Measurements from ENCODE around the gene PTPRN2.

The PTPRN2 gene

DNA sequence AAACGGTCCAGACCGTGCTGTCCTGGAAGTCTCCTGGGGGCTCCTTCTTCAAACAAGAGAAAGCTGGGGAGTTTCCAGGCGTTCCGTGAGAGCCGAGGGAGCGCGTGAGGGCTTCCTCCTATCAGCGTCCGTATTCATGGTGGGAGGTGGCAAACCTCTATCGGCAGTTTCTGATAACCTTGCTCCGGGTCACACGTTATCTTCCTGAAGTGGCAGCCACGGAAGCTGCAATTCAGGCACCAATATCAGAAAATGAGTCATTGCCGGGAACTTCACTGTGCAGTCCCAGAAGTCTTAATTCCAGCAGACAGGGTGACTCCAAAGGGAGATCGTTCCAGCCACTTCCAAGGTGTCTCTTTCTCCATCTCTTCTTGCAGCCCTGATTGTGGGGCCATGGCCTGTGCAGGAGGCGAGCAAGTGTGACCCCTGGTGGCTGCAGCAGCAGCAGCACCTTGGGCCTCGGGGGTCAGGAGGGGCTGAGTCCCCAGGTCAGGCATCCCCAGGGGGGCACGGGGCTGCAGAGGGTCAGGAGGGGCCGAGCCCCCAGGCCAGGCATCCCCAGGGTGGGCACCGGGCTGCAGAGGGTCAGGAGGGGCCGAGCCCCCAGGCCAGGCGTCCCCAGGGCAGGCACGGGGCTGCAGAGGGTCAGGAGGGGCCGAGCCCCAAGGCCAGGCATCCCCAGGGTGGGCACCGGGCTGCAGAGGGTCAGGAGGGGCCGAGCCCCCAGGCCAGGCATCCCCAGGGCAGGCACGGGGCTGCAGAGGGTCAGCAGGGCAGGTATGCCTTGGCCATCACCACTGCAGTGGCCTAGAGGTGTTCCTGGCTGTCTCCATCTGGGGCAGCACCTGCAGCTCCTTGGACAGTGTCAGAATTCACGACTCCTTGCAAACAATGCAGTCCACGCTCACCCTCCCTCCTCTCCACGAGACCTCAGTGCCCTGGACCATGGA lies 712.1 kb downstream of the PTPRN2 start:
- Histone ChIP-seq H3K36me3 (ENCODE audit: insufficient read depth, low read length) (no peaks in the 10 kb centered on the region), H3K4me1 (ENCODE audit: insufficient read depth, low read length) (no peaks in the 10 kb centered on the region), H3K9ac (ENCODE audit: low read depth, low read length) (no peak overlapping the region), H3K9me3 (ENCODE audit: control insufficient read depth, insufficient read depth, low read length) (0 out of 2 replicates have a peak, but pooled peaks cover 4% of the 10 kb centered on the region)

- Histone ChIP-seq H3K9me3 (ENCODE audit: control insufficient read depth, insufficient read depth, low read length) (0 out of 2 replicates have a peak, but pooled peaks cover 4% of the 10 kb centered on the region), H3K4me1 (ENCODE audit: insufficient read depth, low read length) (no peaks in the 10 kb centered on the region), H3K9ac (ENCODE audit: low read depth, low read length) (no peak overlapping the region), H3K36me3 (ENCODE audit: insufficient read depth, low read length) (no peaks in the 10 kb centered on the region)
These were observed 712.8 kb downstream of the PTPRN2 start for GRCh38 chr7:157874870-157875229.

DNA sequence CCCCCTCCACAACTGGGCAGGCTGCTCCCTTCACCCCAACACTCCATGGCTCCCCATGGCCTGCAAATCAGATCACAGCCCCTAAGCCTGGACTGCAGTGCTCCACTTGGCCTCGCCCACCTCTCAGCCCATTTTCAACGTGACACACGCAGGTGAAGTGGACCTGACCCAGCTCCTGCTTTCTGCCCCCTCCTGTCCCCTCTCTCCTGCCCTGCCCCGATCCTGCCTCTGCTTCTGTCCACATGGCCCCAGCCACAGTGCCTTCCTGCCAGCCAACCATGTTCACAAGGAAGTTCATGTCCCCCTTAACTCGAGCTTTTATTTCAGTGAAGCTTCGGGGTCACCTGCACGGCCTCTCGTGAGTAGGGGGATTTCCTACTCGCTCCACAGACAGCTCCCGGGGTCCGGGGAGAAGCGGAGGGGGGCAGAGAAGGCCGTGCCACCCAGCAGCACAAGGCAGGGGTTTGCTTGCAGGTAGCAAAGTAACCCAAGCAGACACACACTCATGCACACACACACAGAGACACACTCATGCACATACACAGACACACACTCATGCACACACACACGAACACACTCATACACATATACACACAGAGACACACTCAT lies 713.3 kb downstream of the PTPRN2 start:
- Histone ChIP-seq H3K4me1 (ENCODE audit: insufficient read depth, low read length) (no peaks in the 10 kb centered on the region), H3K9ac (ENCODE audit: low read depth, low read length) (no peak overlapping the region), H3K9me3 (ENCODE audit: control insufficient read depth, insufficient read depth, low read length) (0 out of 2 replicates have a peak, but pooled peaks cover 6% of the 10 kb centered on the region), H3K36me3 (ENCODE audit: insufficient read depth, low read length) (no peaks in the 10 kb centered on the region)

GRCh38 chr7:157873664-157874063 lies 714.0 kb downstream of the PTPRN2 start:
- Histone ChIP-seq H3K4me1 (ENCODE audit: insufficient read depth, low read length) (no peaks in the 10 kb centered on the region), H3K9ac (ENCODE audit: low read depth, low read length) (no peak overlapping the region), H3K36me3 (ENCODE audit: insufficient read depth, low read length) (no peaks in the 10 kb centered on the region), H3K9me3 (ENCODE audit: control insufficient read depth, insufficient read depth, low read length) (0 out of 2 replicates have a peak, but pooled peaks cover 6% of the 10 kb centered on the region)

DNA sequence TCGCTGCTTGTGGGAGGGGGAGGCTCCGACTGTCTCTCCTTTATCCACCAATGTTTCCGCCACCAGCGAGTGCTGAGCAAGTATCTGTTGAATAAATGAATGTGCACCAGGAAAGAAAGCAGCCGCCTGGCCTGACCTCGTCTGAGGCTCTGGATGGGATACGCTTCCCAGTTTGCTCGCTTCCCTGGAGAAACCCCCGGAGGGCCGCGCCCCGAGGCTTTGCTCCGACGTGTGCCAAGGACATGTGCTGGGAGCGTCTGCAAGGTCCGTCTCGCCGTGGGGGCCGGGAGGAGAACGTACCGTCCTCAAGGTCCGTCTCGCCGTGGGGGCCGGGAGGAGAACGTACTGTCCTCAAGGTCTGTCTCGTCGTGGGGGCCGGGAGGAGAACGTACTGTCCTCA lies 714.4 kb downstream of the PTPRN2 start:
- Histone ChIP-seq H3K36me3 (ENCODE audit: insufficient read depth, low read length) (no peaks in the 10 kb centered on the region), H3K9ac (ENCODE audit: low read depth, low read length) (no peak overlapping the region), H3K4me1 (ENCODE audit: insufficient read depth, low read length) (no peaks in the 10 kb centered on the region), H3K9me3 (ENCODE audit: control insufficient read depth, insufficient read depth, low read length) (0 out of 2 replicates have a peak, but pooled peaks cover 6% of the 10 kb centered on the region)

GRCh38 chr7:157872447-157872846 lies 715.2 kb downstream of the PTPRN2 start:
- peaks cover 6% of the 10 kb centered on the region; the same call in 1 of the 2 replicates for H3K9me3 ChIP-seq (ENCODE audit: control insufficient read depth, insufficient read depth, low read length)
- no peaks in the 10 kb centered on the region for H3K36me3 ChIP-seq (ENCODE audit: insufficient read depth, low read length)
- no peak overlapping the region for H3K9ac ChIP-seq (ENCODE audit: low read depth, low read length)
- H3K4me1 ChIP-seq (ENCODE audit: insufficient read depth, low read length) = no peaks in the 10 kb centered on the region

DNA sequence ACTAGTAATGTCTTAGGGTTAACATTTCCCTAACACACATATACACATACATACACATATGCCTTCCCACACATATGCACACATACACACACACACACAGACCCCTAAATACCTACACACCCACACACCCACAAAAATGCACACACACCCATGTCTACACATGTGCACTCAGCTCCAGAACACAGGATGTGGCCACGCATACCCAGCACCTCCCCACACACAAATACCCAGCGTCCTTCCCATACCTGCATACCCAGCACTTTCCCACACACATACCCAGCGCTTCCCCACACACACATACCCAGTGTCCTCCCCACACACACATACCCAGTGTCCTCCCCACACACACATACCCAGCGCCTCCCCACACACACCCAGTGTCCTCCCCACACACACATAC lies 715.9 kb downstream of the PTPRN2 start:
- Histone ChIP-seq H3K36me3 (ENCODE audit: insufficient read depth, low read length) (no peaks in the 10 kb centered on the region), H3K9ac (ENCODE audit: low read depth, low read length) (no peak overlapping the region), H3K9me3 (ENCODE audit: control insufficient read depth, insufficient read depth, low read length) (peaks cover 6% of the 10 kb centered on the region; the same call in 1 of the 2 replicates), H3K4me1 (ENCODE audit: insufficient read depth, low read length) (no peaks in the 10 kb centered on the region)

- H3K36me3 ChIP-seq (ENCODE audit: insufficient read depth, low read length) = no peaks in the 10 kb centered on the region
- H3K4me1 ChIP-seq (ENCODE audit: insufficient read depth, low read length) = no peaks in the 10 kb centered on the region
These were observed 716.9 kb downstream of the PTPRN2 start for GRCh38 chr7:157870644-157871290.

GRCh38 chr7:157869793-157870192 lies 717.8 kb downstream of the PTPRN2 start:
- H3K9me3 ChIP-seq (ENCODE audit: control insufficient read depth, insufficient read depth, low read length) = peaks cover 6% of the 10 kb centered on the region; the same call in 1 of the 2 replicates
- no peaks in the 10 kb centered on the region for H3K4me1 ChIP-seq (ENCODE audit: insufficient read depth, low read length)
- H3K36me3 ChIP-seq (ENCODE audit: insufficient read depth, low read length) = no peaks in the 10 kb centered on the region
- H3K9ac ChIP-seq (ENCODE audit: low read depth, low read length) = no peak overlapping the region

More at GRCh38 chr7:157870644-157871290, 716.9 kb downstream of the PTPRN2 start:
- H3K9ac ChIP-seq (ENCODE audit: low read depth, low read length) = no peak overlapping the region
- H3K9me3 ChIP-seq (ENCODE audit: control insufficient read depth, insufficient read depth, low read length) = peaks cover 6% of the 10 kb centered on the region; the same call in 1 of the 2 replicates

DNA sequence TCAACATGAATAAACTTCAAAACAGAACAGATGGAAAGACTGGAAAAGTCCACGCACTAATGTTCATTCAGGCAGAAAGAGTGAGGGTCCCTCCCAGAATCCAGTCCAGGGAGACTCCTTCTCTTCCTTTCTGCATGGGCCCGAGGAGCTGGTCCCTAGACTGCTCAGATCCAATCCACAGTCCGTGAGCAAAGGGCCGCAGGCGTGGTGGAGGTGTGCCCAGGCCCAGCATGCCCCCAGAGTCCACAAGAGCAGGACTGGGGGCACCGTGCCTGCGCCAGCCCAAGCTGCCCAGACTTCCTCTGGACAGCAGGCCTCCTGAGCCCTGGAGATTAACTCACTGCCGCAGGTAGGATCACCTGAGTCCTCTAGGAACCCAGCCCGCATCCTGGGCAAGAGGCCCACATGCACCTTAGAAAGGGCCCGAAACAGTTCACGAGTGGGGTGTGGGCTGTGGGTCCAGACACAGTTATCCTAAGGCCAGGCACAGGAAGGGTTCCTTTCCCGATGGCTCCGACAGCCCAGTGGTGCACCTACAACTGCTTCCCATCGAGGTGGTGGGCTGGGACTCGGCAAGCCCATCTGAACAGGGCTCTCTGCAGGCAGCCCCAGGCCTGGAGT lies 719.8 kb downstream of the PTPRN2 start:
- no peaks in the 10 kb centered on the region for H3K36me3 ChIP-seq (ENCODE audit: insufficient read depth, low read length)
- no peaks in the 10 kb centered on the region for H3K4me1 ChIP-seq (ENCODE audit: insufficient read depth, low read length)
- peaks cover 6% of the 10 kb centered on the region; the same call in 1 of the 2 replicates for H3K9me3 ChIP-seq (ENCODE audit: control insufficient read depth, insufficient read depth, low read length)
- no peak overlapping the region for H3K9ac ChIP-seq (ENCODE audit: low read depth, low read length)

DNA sequence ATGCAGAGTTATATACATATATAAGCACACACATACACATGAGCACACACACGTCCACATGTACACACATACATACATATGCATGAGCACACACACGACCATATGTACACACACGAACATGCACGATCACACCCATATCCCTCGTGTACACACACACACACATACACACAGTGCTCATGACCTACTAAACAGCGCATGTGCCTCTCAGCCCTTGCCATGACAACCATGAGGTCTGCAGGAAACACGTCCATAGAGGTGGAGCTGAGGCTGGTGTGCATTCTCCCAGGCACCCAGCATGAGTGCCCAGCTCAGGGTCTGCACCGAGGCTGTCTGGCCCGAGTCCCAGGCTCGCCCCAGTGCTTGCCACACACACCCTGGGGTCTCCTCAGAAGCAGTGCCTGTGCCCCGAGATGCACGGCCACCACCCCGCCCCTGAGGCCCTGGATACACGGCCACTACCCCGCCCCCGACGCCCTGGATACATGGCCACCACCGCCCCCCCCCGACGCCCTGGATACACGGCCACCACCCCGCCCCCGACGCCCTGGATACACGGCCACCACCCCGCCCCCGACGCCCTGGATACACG lies 721.2 kb downstream of the PTPRN2 start:
- H3K4me1 ChIP-seq (ENCODE audit: insufficient read depth, low read length) = no peaks in the 10 kb centered on the region
- H3K36me3 ChIP-seq (ENCODE audit: insufficient read depth, low read length) = no peaks in the 10 kb centered on the region
- H3K9me3 ChIP-seq (ENCODE audit: control insufficient read depth, insufficient read depth, low read length) = peaks cover 6% of the 10 kb centered on the region; the same call in 1 of the 2 replicates
- H3K9ac ChIP-seq (ENCODE audit: low read depth, low read length) = no peak overlapping the region

DNA sequence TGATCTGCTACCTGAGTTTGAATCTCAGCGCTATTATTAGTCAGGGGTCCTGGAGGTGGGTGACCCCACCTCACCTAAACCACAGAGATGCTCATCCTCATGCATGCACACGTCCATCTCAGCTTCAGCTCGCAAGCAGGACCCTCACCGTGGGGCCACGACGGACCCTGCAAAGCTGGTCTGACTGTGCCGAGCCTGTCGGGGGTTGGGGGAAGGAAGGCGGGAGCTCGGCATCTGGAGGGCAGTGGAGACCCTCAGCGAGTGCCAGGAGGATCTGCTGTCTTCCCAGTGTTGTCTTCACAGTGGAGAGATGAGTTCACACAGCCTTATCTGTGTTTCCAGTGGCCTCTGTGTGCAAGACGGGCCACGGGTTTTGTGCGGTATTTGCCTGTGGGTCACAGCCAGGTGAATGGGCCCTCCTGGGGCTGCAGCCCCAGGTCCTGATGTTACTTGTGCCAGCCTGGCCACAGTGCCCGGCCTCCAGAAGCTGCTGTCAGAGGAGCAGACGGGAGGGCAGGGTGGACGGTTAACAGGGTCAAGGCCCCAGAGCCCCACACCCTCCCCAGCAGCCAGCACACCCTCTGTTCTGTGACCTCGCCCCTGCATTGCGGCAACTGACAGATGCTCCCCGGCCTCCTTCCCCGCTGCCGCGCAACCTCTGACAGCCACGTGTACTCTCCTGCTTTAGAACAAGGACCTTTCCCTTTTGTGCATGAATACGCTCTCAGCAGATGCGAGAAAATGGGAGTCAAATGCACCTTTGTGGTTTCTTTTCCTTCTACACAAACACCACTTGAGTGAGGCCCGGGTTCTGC lies 722.1 kb downstream of the PTPRN2 start:
- Histone ChIP-seq H3K36me3 (ENCODE audit: insufficient read depth, low read length) (no peaks in the 10 kb centered on the region), H3K9ac (ENCODE audit: low read depth, low read length) (no peak overlapping the region), H3K4me1 (ENCODE audit: insufficient read depth, low read length) (no peaks in the 10 kb centered on the region), H3K9me3 (ENCODE audit: control insufficient read depth, insufficient read depth, low read length) (peaks cover 6% of the 10 kb centered on the region; the same call in 1 of the 2 replicates)

DNA sequence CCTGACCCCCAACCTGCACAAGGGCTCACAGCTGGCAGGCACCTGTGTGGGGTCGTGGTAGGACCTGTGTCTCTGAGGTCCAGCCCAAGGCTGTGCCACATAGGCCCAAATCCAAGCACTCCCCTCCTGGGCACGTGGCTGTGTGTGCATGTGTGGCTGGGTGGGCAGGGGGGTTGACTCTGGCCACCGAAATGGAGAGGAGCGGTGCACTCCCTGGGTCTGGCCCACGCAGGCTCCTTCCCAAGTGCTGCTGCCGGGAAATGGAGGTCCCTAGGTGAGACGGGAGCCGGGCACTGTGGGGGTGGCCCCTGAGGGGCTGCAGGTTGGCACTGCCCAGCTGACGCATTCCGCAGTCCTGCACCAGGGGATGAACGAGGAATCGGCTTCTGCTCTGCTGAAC lies 722.7 kb downstream of the PTPRN2 start:
- Histone ChIP-seq H3K9me3 (ENCODE audit: control insufficient read depth, insufficient read depth, low read length) (peaks cover 6% of the 10 kb centered on the region; the same call in 1 of the 2 replicates), H3K4me1 (ENCODE audit: insufficient read depth, low read length) (no peaks in the 10 kb centered on the region), H3K9ac (ENCODE audit: low read depth, low read length) (no peak overlapping the region)

More for the DNA sequence above, 722.7 kb downstream of the PTPRN2 start:
- no peaks in the 10 kb centered on the region for H3K36me3 ChIP-seq (ENCODE audit: insufficient read depth, low read length)

All from ES-I3 (cell line).